SU-DHL-6 (cell line): Measurements from ENCODE around the gene RASA3.

Source experiments
- H2AFZ ChIP-seq: fragments of 200-600 bp; sonication (generic); 2 replicates; pipeline ENCODE4 v1.6.1; 2014; ENCODE audit warnings: low read depth, mild to moderate bottlenecking, moderate library complexity, mixed read lengths, antibody characterized with exemption, low read length; ENCODE audit not compliant: severe bottlenecking
- H3F3A ChIP-seq: fragments of 200-600 bp; shearing (Covaris generic); 2 replicates; pipeline ENCODE4 v1.6.0; 2016; ENCODE audit warnings: antibody characterized with exemption, mild to moderate bottlenecking; ENCODE audit not compliant: insufficient read depth
- H3K27ac ChIP-seq: fragments of 200-600 bp; sonication (generic); 2 replicates; pipeline ENCODE4 v1.5.1; 2016; ENCODE audit warnings: low read depth, mild to moderate bottlenecking, low read length, moderate library complexity, mixed read lengths
- H3K27me3 ChIP-seq: fragments of 200-600 bp; sonication (generic), shearing (Covaris generic); 2 replicates; pipeline ENCODE4 v1.6.0; 2014; ENCODE audit warnings: mild to moderate bottlenecking, low read length
- H3K36me3 ChIP-seq: fragments of 200-600 bp; sonication (generic); 2 replicates; pipeline ENCODE4 v1.6.1; 2014; ENCODE audit warnings: mild to moderate bottlenecking, low read length, mixed read lengths
- H3K4me2 ChIP-seq: fragments of 300-600, 200-600 bp; shearing (Covaris generic), sonication (generic); 2 replicates; pipeline ENCODE4 v1.6.0; 2014; ENCODE audit warnings: low read length, low read depth, mild to moderate bottlenecking; ENCODE audit not compliant: poor library complexity, severe bottlenecking
- H3K4me3 ChIP-seq: fragments of 200-600 bp; sonication (generic); 2 replicates; pipeline ENCODE4 v1.5.1; 2014; ENCODE audit warnings: antibody characterized with exemption, low read length, mild to moderate bottlenecking, mixed read lengths; ENCODE audit not compliant: insufficient read depth, poor library complexity, severe bottlenecking
- H3K79me2 ChIP-seq: fragments of 200-600 bp; sonication (generic); 2 replicates; pipeline ENCODE4 v1.6.1; 2014; ENCODE audit warnings: mild to moderate bottlenecking, low read length, moderate library complexity; ENCODE audit not compliant: insufficient read depth
- H3K9ac ChIP-seq: fragments of 200-600 bp; sonication (generic); 2 replicates; pipeline ENCODE4 v1.7.0; 2014; ENCODE audit warnings: mild to moderate bottlenecking, low read length
- H3K9me2 ChIP-seq: fragments of 200-600 bp; sonication (generic); replicated peaks from 2 replicates; pipeline ENCODE4 v1.6.1; 2014; ENCODE audit warnings: low read length; ENCODE audit not compliant: insufficient read depth
- H3K9me3 ChIP-seq: fragments of 200-600 bp; sonication (generic); 2 replicates; pipeline ENCODE4 v1.6.1; 2014; ENCODE audit warnings: low read length, mixed read lengths; ENCODE audit not compliant: insufficient read depth
- H4K20me1 ChIP-seq: fragments of 200-600 bp; sonication (generic); 2 replicates; pipeline ENCODE4 v1.6.1; 2014; ENCODE audit warnings: low read depth, mild to moderate bottlenecking, antibody characterized with exemption, low read length, moderate library complexity, mixed read lengths
- CTCF ChIP-seq: fragments of 200-600 bp; sonication (generic); IDR thresholded peaks from one replicate; pipeline ENCODE4 v1.5.1; 2017; ENCODE audit warnings: antibody characterized with exemption, mild to moderate bottlenecking, low read length, moderate library complexity; ENCODE audit not compliant: insufficient read depth, poor library complexity, severe bottlenecking
- EZH2phosphoT487 ChIP-seq: fragments of 200-600 bp; sonication (generic), shearing (Covaris generic); conservative IDR thresholded peaks from 2 replicates; pipeline ENCODE4 v1.6.1; 2018; ENCODE audit warnings: mild to moderate bottlenecking, antibody characterized with exemption, low read length, moderate library complexity, mixed read lengths

RASA3 gene

GRCh38 chr13:114140906-114141250 lies 8.5 kb upstream of the RASA3 start:
- no peak overlapping the region for H3K4me3 ChIP-seq
- H3F3A ChIP-seq = no peaks in the 10 kb centered on the region
- no peaks in the 10 kb centered on the region for H3K79me2 ChIP-seq
- no peaks in the 10 kb centered on the region for H3K9me3 ChIP-seq
- no peaks in the 10 kb centered on the region for H3K9me2 ChIP-seq
- no peak overlapping the region for H3K4me2 ChIP-seq
- TF ChIP-seq CTCF (no peak), EZH2phosphoT487 (no peak)
- H3K27me3 ChIP-seq = no peaks in the 10 kb centered on the region
- H3K27ac ChIP-seq = no peak overlapping the region
- H3K36me3 ChIP-seq = no peaks in the 10 kb centered on the region
- H4K20me1 ChIP-seq = no peaks in the 10 kb centered on the region
- H3K9ac ChIP-seq = no peak overlapping the region
- no peak overlapping the region for H2AFZ ChIP-seq

- TF ChIP-seq CTCF = no peak
- TF ChIP-seq EZH2phosphoT487 = no peak
- Histone ChIP-seq H3K79me2 (no peaks in the 10 kb centered on the region), H3K36me3 (no peaks in the 10 kb centered on the region), H3K4me3 (no peak overlapping the region), H3K9ac (no peak overlapping the region), H4K20me1 (no peaks in the 10 kb centered on the region), H2AFZ (no peak overlapping the region), H3K9me3 (no peaks in the 10 kb centered on the region), H3K27ac (no peak overlapping the region), H3F3A (no peaks in the 10 kb centered on the region), H3K9me2 (no peaks in the 10 kb centered on the region), H3K4me2 (no peak overlapping the region), H3K27me3 (no peaks in the 10 kb centered on the region)
These were observed 7.9 kb upstream of the RASA3 start for GRCh38 chr13:114140131-114140905.

GRCh38 chr13:114136576-114136975 lies 4.2 kb upstream of the RASA3 start:
- Histone ChIP-seq H2AFZ (no peak overlapping the region), H3K4me2 (no peak overlapping the region), H3K36me3 (no peaks in the 10 kb centered on the region), H3K9me2 (no peaks in the 10 kb centered on the region), H3K27me3 (no peaks in the 10 kb centered on the region), H3K79me2 (no peaks in the 10 kb centered on the region), H3K9me3 (no peaks in the 10 kb centered on the region), H3K9ac (no peak overlapping the region), H4K20me1 (no peaks in the 10 kb centered on the region), H3K4me3 (no peak overlapping the region), H3F3A (no peaks in the 10 kb centered on the region), H3K27ac (no peak overlapping the region)
- TF ChIP-seq EZH2phosphoT487 (no peak), CTCF (no peak)
